ENCODE results near the gene RIT1.

RIT1 gene

DNA sequence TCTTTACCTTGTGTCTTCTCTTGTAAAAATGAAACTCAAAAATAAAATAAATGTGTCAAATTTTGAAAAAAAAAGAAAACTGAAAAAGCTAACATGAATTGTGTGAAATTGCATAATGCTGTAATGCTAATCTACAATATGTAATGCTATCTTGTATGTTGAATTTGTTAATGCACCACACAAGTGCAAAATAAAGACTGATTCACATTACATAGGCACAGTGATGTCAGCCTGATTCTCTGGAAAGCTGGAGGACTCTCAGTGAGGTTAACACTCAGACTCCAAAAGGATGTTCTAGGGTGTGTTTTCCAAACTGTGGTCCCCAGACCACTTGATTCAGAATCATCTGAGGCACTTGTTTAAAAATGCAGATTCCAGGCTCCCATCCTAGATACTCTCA, 26.2 kb downstream of the RIT1 start:
- TF ChIP-seq, protein P1, sequence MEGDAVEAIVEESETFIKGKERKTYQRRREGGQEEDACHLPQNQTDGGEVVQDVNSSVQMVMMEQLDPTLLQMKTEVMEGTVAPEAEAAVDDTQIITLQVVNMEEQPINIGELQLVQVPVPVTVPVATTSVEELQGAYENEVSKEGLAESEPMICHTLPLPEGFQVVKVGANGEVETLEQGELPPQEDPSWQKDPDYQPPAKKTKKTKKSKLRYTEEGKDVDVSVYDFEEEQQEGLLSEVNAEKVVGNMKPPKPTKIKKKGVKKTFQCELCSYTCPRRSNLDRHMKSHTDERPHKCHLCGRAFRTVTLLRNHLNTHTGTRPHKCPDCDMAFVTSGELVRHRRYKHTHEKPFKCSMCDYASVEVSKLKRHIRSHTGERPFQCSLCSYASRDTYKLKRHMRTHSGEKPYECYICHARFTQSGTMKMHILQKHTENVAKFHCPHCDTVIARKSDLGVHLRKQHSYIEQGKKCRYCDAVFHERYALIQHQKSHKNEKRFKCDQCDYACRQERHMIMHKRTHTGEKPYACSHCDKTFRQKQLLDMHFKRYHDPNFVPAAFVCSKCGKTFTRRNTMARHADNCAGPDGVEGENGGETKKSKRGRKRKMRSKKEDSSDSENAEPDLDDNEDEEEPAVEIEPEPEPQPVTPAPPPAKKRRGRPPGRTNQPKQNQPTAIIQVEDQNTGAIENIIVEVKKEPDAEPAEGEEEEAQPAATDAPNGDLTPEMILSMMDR (IDR thresholded peaks at IDR 0.05; ENCODE audit: insufficient read depth, low read length, poor library complexity, severe bottlenecking) = no peak
- H3K36me3 ChIP-seq (ENCODE audit: control insufficient read depth, insufficient read depth, low read length) = no peaks in the 10 kb centered on the region
- no peak overlapping the region for H3K4me3 ChIP-seq (replicated peaks; ENCODE audit: low read depth, low read length)
- no peaks in the 10 kb centered on the region for H3K27me3 ChIP-seq (replicated peaks; ENCODE audit: control insufficient read depth, insufficient read depth, low read length)
- DNase-seq (ENCODE audit: extremely low read depth, insufficient read length) = no peak

DNA sequence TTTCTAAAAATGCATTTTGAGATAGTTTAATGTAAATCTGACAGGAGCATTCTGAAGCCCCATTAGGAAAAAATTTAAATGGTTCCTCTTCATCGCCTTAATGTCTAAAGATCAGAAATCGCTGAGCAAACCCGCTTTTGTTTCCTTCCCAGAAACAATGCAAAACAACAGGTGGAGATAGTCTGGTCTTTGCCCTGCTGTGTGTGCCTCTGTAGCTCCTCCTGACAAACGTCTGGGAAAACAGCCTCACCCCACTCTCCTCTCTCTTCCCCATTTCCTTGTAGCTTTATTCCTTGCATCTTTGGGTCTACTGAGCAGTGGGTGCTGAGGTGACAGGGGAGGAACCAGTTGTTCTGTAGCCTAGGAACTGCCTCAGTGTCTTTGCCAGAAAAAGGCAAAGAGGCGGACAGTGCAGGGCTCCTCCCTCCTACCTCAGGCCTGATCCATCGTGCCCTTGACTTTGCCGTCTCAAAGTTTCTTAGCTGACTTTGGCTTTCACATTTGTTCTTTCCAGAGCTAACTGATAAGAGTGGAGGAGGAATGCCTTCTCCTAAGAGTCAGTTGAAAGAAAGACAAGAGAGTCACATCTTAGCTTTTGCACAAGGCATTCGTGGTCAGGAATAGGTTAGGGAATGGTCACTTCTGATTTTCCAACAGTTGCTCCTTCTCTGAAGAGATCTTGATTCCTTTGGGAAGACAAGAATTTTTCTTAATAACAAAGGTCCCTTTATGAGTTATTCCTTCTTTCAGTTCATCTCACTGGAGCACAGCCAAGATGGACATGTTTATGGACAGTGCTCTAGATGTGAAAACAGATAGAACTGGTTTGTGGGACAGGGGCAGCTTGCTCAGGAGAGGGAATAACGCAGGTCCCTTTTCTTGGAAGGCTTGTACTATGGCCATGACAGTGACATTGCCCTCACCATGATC, 26.9 kb downstream of the RIT1 start:
- H3K27me3 ChIP-seq (replicated peaks; ENCODE audit: control insufficient read depth, insufficient read depth, low read length) = no peaks in the 10 kb centered on the region
- no peak for DNase-seq (ENCODE audit: extremely low read depth, insufficient read length)
- TF ChIP-seq, protein P1 (IDR thresholded peaks at IDR 0.05; ENCODE audit: insufficient read depth, low read length, poor library complexity, severe bottlenecking) = no peak
- H3K4me3 ChIP-seq (replicated peaks; ENCODE audit: low read depth, low read length) = no peak overlapping the region
- no peaks in the 10 kb centered on the region for H3K36me3 ChIP-seq (ENCODE audit: control insufficient read depth, insufficient read depth, low read length)

DNA sequence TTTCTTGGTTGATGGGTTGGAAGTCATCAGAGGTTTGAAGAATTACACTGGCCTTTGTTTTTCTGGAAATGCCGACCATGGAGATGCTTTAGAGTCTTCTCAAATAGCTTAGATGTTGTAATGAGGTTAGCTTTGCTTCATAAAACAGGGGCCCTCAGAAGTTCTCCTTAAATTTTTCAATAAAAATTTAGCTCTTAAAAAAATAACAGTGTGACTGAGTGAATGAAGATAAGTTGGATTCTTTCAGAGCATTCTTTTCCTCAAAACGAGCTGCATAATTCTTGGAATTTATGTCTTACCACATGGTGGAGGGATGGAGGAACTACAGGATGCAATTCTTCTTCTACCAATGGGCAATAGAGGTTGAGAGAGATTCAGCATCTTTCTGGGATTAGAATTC, 28.4 kb downstream of the RIT1 start:
- TF ChIP-seq, protein P1 (IDR thresholded peaks at IDR 0.05; ENCODE audit: insufficient read depth, low read length, poor library complexity, severe bottlenecking) = no peak
- no peak overlapping the region for H3K4me3 ChIP-seq (replicated peaks; ENCODE audit: low read depth, low read length)
- no peaks in the 10 kb centered on the region for H3K36me3 ChIP-seq (ENCODE audit: control insufficient read depth, insufficient read depth, low read length)
- no peak for DNase-seq (ENCODE audit: extremely low read depth, insufficient read length)
- H3K27me3 ChIP-seq (replicated peaks; ENCODE audit: control insufficient read depth, insufficient read depth, low read length) = no peaks in the 10 kb centered on the region

DNA sequence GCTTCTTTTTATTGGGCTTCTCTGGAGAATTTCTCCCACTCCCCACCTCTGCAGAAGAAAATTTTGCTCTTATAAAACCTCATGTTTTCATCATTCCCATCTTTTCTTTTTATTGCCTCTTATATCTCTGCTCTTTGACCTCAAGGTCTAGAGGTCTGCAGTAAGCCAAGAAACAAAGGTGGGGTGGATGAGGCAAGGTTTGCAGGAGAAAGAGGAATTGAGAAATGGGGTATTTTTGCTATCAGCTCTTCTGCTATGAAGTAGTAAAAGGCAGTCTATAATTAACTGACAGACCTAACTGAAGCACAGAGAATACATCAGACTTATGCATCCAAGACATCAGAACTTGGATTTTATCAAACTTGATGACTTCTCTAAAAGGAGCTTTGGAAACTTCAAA, 28.9 kb downstream of the RIT1 start:
- peak; percentile 10 for DNase-seq (ENCODE audit: extremely low read depth, insufficient read length)

DNA sequence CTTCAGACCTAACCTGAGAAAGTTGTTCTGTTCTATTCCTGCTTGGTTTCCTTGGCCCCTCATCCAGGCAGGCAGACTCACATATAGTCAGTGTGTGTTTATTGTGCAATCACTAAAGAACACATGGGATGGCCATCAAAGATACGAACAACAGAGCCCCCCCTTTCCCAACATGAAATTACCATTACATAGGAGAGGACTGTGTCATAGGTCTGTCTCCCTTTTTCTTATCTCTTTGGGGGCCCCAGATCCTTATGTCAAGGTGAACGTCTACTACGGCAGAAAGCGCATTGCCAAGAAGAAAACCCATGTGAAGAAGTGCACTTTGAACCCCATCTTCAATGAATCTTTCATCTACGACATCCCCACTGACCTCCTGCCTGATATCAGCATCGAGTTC, 30.2 kb downstream of the RIT1 start:
- Histone ChIP-seq H3K27me3 (replicated peaks; ENCODE audit: control insufficient read depth, insufficient read depth, low read length) (no peaks in the 10 kb centered on the region), H3K4me3 (replicated peaks; ENCODE audit: low read depth, low read length) (no peak overlapping the region), H3K36me3 (ENCODE audit: control insufficient read depth, insufficient read depth, low read length) (no peaks in the 10 kb centered on the region)
- TF ChIP-seq, protein P1 (IDR thresholded peaks at IDR 0.05; ENCODE audit: insufficient read depth, low read length, poor library complexity, severe bottlenecking) = no peak
- no peak for DNase-seq (ENCODE audit: extremely low read depth, insufficient read length)

More for the DNA sequence above, 28.9 kb downstream of the RIT1 start:
- H3K36me3 ChIP-seq (ENCODE audit: control insufficient read depth, insufficient read depth, low read length) = no peaks in the 10 kb centered on the region
- H3K4me3 ChIP-seq (replicated peaks; ENCODE audit: low read depth, low read length) = no peak overlapping the region
- TF ChIP-seq, protein P1 (IDR thresholded peaks at IDR 0.05; ENCODE audit: insufficient read depth, low read length, poor library complexity, severe bottlenecking) = no peak
- H3K27me3 ChIP-seq (replicated peaks; ENCODE audit: control insufficient read depth, insufficient read depth, low read length) = no peaks in the 10 kb centered on the region
